ENCODE data around the gene MOSPD3. TPM values are rescaled to one million over a fixed set of nuclear protein-coding genes. Genes with fewer than 3 reads are reported as not detected.

MOSPD3 gene
- total and polyA plus RNA-seq, 10 of the 15 experiments (the other 5 are each of a cell fraction or from before 2014, with no cell fraction given): 0.61 to 13.6 (median 4.1) TPM

GRCh38 chr7:100654908-100655831 lies 42.8 kb downstream of the MOSPD3 start:
- H3K9me3 ChIP-seq (replicated peaks; ENCODE audit: control insufficient read depth, insufficient read depth, low read length): no peaks in the 10 kb centered on the region
- no peak for TF ChIP-seq ATF3 (IDR thresholded peaks at IDR 0.05; ENCODE audit: borderline replicate concordance, extremely low read depth, low read depth, low read length)
- no peak for TF ChIP-seq RUNX3 (IDR thresholded peaks at IDR 0.05; ENCODE audit: low read length)
- TF ChIP-seq RFX5 (IDR thresholded peaks at IDR 0.05; ENCODE audit: low read depth, low read length): no peak
- no peak for TF ChIP-seq YY1 (IDR thresholded peaks at IDR 0.05; ENCODE audit: low read depth, low read length)
- TF ChIP-seq NR2F1 (conservative IDR thresholded peaks at IDR 0.05): no peak
- TF ChIP-seq MXI1 (IDR thresholded peaks at IDR 0.05; ENCODE audit: low read depth, low read length): no peak
- TF ChIP-seq NFXL1 (IDR thresholded peaks at IDR 0.05; ENCODE audit: borderline replicate concordance): no peak
- no peak for TF ChIP-seq ZNF687 (IDR thresholded peaks at IDR 0.05)
- TF ChIP-seq SPI1 (IDR thresholded peaks at IDR 0.05; ENCODE audit: borderline replicate concordance, insufficient read depth, low read depth, low read length): no peak
- TF ChIP-seq TARDBP (IDR thresholded peaks at IDR 0.05; ENCODE audit: borderline replicate concordance): no peak
- TF ChIP-seq ATF7 (IDR thresholded peaks at IDR 0.05; ENCODE audit: low read depth): no peak
- no peak for TF ChIP-seq MYC (IDR thresholded peaks at IDR 0.05; ENCODE audit: insufficient read depth, insufficient read length, insufficient replicate concordance, low read length, severe bottlenecking)
- no peak for TF ChIP-seq RBBP5 (conservative IDR thresholded peaks at IDR 0.05)
- TF ChIP-seq MYB (IDR thresholded peaks at IDR 0.05; ENCODE audit: borderline replicate concordance, low read depth, low read length): no peak
- no peak for TF ChIP-seq SKIL (IDR thresholded peaks at IDR 0.05; ENCODE audit: low read depth, poor library complexity, severe bottlenecking)
- no peak for TF ChIP-seq TCF12 (IDR thresholded peaks at IDR 0.05; ENCODE audit: low read depth, low read length)
- TF ChIP-seq BACH1 (IDR thresholded peaks at IDR 0.05; ENCODE audit: borderline replicate concordance): no peak
- H4K20me1 ChIP-seq (ENCODE audit: control insufficient read depth, insufficient read depth): no peaks in the 10 kb centered on the region
- ChIA-PET RAD21 (ENCODE audit: unreplicated experiment) (no interaction called here), POLR2A (no interaction called here), CTCF (no interaction called here), SMC1A (ENCODE audit: uncharacterized antibody, unreplicated experiment) (no interaction called here)
- in situ Hi-C loops (cut with MboI): no loop called here
- H3K4me3 ChIP-seq: no peak overlapping the region
- WGBS (ENCODE audit: insufficient coverage, insufficient replicate concordance, low lambda C conversion rate, missing lambda C conversion rate): 54% methylated on average over 23 of the region's 25 CpGs
- ATAC-seq: no peak
- H3K27me3 ChIP-seq (replicated peaks in 1 of 2; ENCODE audit: control insufficient read depth in 2 of 2, insufficient read depth in 2 of 2, low read length in 1 of 2): 0 out of 4 replicates have a peak, but pooled peaks cover 0 to under 1% of the 10 kb centered on the region in 2 experiments
- DNase-seq (ENCODE audit: low read depth, low spot score): no peak
- H3K27ac ChIP-seq (ENCODE audit: control insufficient read depth, insufficient read depth): no peak overlapping the region
- no peak overlapping the region for H3K4me2 ChIP-seq (ENCODE audit: control insufficient read depth, insufficient read depth)
- no peak for FAIRE-seq
- no TSS peak for BruUV-seq (replicated peaks)
- no peaks in the 10 kb centered on the region for H3K36me3 ChIP-seq (ENCODE audit: control insufficient read depth in 2 of 2, insufficient read depth in 2 of 2, low read length in 1 of 2)
- intact Hi-C loops (cut with micrococcal nuclease; ENCODE audit: unreplicated experiment): no loop called here
- no peaks in the 10 kb centered on the region for H3K79me2 ChIP-seq (ENCODE audit: control insufficient read depth, insufficient read depth, low read length)
- H2AFZ ChIP-seq (ENCODE audit: control insufficient read depth, low read depth, low read length): no peak overlapping the region
- H3K9ac ChIP-seq (ENCODE audit: control insufficient read depth, insufficient read depth, low read length): no peak overlapping the region
- H3K4me1 ChIP-seq (ENCODE audit: control insufficient read depth, insufficient read depth, low read length): no peaks in the 10 kb centered on the region
